Stimulated activated CD4-positive, alpha-beta T cell treated with anti-CD3 and anti-CD28 coated beads, TNF-alpha, amount 100 ng/mL, for 24 hours (primary cell): ENCODE measurements around the gene SOX5.
"Not testable (repeated sequence)": the region's sequence is repeated elsewhere in the genome, so short reads cannot be mapped to it uniquely, and the experiment has no call there.

Experiments
- DNase-seq, 3 experiments: peaks; one replicate each; pipeline ENCODE4 v3.0.0-alpha.2; 2020; ENCODE audit warnings: low read depth in 3 of 3

Gene SOX5

GRCh38 chr12:23491029-23491428 lies 458.4 kb downstream of the SOX5 start:
- not testable (repeated sequence) for DNase-seq

DNA sequence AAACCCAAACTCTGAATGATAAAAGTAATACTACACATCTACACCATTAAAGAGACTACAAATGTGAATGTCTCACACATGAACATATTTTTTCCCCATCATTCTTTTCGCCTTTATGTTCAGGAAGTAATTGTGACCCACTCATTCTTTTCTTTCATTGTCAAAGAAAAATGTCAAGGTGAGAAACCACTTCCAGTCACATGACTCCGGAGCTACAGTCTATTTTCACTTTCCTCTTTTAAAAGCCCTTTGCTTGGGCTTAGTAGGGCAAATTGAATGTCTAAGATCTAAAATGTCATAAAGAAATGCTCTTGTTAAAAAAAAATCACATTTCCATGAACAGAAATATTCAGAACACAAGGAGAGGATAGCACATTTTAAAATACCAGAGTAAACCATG lies 461.3 kb downstream of the SOX5 start:
- no peak for DNase-seq

DNA sequence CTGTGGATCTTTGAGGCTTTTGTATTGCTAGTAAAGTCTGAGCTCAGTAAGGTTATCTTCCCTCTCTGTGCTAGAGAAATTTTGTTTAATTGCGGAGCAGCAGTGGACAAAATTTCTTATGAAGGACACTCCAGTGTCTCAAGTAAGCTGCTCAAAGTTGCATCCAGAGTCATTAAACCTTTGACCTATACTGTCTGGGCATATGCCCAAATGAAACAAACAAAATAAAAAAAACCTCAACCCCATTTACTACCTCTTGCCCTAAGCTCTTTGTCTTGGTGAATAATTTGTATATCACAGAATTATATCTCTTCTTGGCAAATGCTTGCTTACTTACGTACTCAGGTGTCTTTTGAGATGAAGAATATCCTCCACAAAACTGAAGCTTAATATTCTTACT lies 465.2 kb downstream of the SOX5 start:
- DNase-seq, result no peak

GRCh38 chr12:23482571-23482970 lies 466.9 kb downstream of the SOX5 start:
- DNase-seq, result no peak
